Testis (tissue), 3 donors: ENCODE data around the gene AMN. TPM values are rescaled to one million over a fixed set of nuclear protein-coding genes. Genes with fewer than 3 reads are reported as not detected.

Experiments
- DNase-seq: peaks from one replicate; pipeline ENCODE4 v3.0.0-alpha.2; 2019
- H3K27ac ChIP-seq, 2 donors: fragments of 200-600 bp; sonication (generic); one replicate each; pipeline ENCODE4 v1.5.1; 2019
- H3K27me3 ChIP-seq: fragments of 200-600 bp; sonication (generic); one replicate; pipeline ENCODE4 v1.5.1; 2019
- H3K36me3 ChIP-seq: fragments of 200-600 bp; sonication (generic); one replicate; pipeline ENCODE4 v1.5.1; 2017; ENCODE audit warnings: low read depth; ENCODE audit errors: missing control alignments
- H3K4me1 ChIP-seq: fragments of 200-600 bp; sonication (generic); one replicate; pipeline ENCODE4 v1.5.1; 2019
- H3K4me3 ChIP-seq, 2 donors: fragments of 200-600 bp; sonication (generic); one replicate each; pipeline ENCODE4 v1.5.1; 2017 to 2019
- H3K9me3 ChIP-seq: fragments of 200-600 bp; sonication (generic); one replicate; pipeline ENCODE4 v1.5.1; 2017
- POLR2A ChIP-seq: fragments of 450-650 bp; IDR thresholded peaks from one replicate; pipeline ENCODE4 v1.6.1; 2017; ENCODE audit warnings: antibody characterized with exemption, mild to moderate bottlenecking, moderate library complexity
- WGBS, 2 donors: methylation state at CpG; one replicate each; pipeline ENCODE4 v1.1.5; 2018; 5-methylcytosine and 5-hydroxymethylcytosine counted together
- intact Hi-C: fragments of 100-400 bp; cut with DNase I; formaldehyde crosslinking; loops from one replicate; pipeline ENCODE4 v1.15.1; 2023; ENCODE audit warnings: low total_unique reads
- polyA plus RNA-seq: library from polyadenylated mRNA; stranded (reverse); fragments of 350-450 nt; fragmentation: Illumina TruSeq; extraction: RNeasy Lipid Tissue Mini Kit (QIAGEN cat#74804); gene quantifications from one replicate; pipeline ENCODE4 v1.2.3, GENCODE V29; 2014; ENCODE audit warnings: low read depth, low replicate concordance; ENCODE audit not compliant: insufficient read depth
- total RNA-seq, 2 donors: library from RNA; depleted of rRNA; stranded (reverse); fragments of >200 nt; gene quantifications; one replicate each; pipeline ENCODE4 v1.2.3, GENCODE V29; 2016
- TF ChIP-seq, protein P1 (sequence below), 3 experiments: fragments of 450-650 bp in 2 of 3; fragments of 200-600 bp in 1 of 3; sonication (generic) in 1 of 3; IDR thresholded peaks; one replicate each; pipeline ENCODE4 v1.5.1; 2016 to 2019; ENCODE audit warnings: antibody characterized with exemption in 3 of 3, mild to moderate bottlenecking in 2 of 3, moderate library complexity in 1 of 3

Gene AMN
- total and polyA plus RNA-seq, 3 donors from 2014 or later: 3.0 to 4.6 (median 3.0) TPM

DNA sequence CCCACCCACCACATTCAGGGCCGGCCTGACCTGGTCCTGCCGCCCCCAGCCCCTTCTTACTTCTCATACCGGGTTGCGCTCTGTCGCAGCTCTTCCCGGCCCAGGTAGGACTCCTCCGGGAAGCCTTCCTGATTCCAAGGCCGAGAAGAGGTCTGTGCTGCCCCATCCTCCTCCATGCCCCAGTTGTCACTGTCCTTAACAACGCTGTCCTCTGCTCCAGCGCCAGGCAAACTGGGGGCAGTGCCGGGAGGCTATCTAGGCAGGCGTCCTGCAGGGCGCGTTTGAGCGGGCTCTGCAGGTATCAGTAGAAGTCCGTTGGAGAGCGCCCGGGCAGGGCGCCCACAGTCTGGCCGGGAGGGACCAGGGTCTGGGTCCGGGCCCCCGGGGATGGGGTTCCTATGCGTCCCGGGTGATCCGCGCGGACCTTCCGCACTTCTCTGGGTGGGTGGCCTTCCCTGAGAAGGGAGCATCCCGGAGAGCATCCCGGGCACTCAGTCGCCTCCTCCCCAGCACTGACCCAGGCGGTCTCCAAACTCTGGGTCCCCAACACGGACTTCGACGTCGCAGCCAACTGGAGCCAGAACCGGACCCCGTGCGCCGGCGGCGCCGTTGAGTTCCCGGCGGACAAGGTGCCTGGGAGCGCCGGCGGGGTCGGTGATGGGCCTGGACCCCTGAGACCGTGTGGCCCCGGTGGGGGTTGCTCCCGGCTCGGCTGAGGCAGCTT is 900 bp downstream of the AMN start:
- intact Hi-C loops: loop anchor here (10.0 kb wide), 1 partner anchor 149 kb away; the partner anchor contains the start of gene TRAF3
- no peaks in the 10 kb centered on the region for H3K36me3 ChIP-seq
- H3K27me3 ChIP-seq: no peaks in the 10 kb centered on the region
- peaks cover 7% of the 10 kb centered on the region for H3K4me1 ChIP-seq
- 6 to 7% methylated on average over 8 to 47 of the region's 53 CpGs for WGBS, 2 donors
- TF ChIP-seq, protein P1, sequence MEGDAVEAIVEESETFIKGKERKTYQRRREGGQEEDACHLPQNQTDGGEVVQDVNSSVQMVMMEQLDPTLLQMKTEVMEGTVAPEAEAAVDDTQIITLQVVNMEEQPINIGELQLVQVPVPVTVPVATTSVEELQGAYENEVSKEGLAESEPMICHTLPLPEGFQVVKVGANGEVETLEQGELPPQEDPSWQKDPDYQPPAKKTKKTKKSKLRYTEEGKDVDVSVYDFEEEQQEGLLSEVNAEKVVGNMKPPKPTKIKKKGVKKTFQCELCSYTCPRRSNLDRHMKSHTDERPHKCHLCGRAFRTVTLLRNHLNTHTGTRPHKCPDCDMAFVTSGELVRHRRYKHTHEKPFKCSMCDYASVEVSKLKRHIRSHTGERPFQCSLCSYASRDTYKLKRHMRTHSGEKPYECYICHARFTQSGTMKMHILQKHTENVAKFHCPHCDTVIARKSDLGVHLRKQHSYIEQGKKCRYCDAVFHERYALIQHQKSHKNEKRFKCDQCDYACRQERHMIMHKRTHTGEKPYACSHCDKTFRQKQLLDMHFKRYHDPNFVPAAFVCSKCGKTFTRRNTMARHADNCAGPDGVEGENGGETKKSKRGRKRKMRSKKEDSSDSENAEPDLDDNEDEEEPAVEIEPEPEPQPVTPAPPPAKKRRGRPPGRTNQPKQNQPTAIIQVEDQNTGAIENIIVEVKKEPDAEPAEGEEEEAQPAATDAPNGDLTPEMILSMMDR (IDR thresholded peaks at IDR 0.05): no peak
- TF ChIP-seq POLR2A: no peak
- peak overlapping the region in 1 of 2 donors; percentile 41 for H3K4me3 ChIP-seq
- no peaks in the 10 kb centered on the region for H3K9me3 ChIP-seq
- H3K27ac ChIP-seq: no peak overlapping the region
- DNase-seq: no peak

DNA sequence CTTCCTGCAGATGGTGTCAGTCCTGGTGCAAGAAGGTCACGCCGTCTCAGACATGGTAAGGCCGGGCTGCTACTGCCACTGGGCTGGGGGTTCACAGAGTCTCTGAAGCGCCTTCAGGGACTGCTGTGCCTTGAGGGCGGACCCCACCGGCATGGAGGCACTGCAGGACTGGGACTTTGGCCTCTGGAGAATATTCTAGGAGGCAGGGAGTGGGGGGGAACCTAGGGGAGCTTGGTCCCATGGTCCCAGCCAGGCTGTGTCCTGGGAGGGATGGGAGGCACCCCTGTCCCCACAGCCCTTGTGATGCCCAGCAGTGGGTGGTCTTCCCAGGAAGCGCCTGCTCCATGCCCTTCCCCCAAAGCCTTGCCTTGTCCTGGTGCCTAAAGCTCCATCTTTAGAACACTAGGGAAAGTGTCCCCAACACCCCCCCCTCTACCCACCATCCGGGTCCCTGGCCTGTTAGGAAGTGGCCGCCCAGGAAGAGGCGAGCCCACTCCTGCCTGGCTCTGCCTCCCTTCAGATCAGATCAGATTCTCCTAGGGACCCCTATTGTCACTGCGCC is 1.5 kb downstream of the AMN start:
- Histone ChIP-seq H3K27me3 (no peaks in the 10 kb centered on the region), H3K36me3 (no peaks in the 10 kb centered on the region), H3K27ac (no peak overlapping the region), H3K9me3 (no peaks in the 10 kb centered on the region), H3K4me1 (peaks cover 12% of the 10 kb centered on the region), H3K4me3 (no peak overlapping the region)
- intact Hi-C loops: loop anchor here (10.0 kb wide), 1 partner anchor 149 kb away; the partner anchor contains the start of gene TRAF3
- 52 to 68% methylated on average over 3 to 11 of the region's 11 CpGs for WGBS, 2 donors
- TF ChIP-seq POLR2A: no peak
- TF ChIP-seq, protein P1 (IDR thresholded peaks at IDR 0.05): no peak
- DNase-seq: no peak

DNA sequence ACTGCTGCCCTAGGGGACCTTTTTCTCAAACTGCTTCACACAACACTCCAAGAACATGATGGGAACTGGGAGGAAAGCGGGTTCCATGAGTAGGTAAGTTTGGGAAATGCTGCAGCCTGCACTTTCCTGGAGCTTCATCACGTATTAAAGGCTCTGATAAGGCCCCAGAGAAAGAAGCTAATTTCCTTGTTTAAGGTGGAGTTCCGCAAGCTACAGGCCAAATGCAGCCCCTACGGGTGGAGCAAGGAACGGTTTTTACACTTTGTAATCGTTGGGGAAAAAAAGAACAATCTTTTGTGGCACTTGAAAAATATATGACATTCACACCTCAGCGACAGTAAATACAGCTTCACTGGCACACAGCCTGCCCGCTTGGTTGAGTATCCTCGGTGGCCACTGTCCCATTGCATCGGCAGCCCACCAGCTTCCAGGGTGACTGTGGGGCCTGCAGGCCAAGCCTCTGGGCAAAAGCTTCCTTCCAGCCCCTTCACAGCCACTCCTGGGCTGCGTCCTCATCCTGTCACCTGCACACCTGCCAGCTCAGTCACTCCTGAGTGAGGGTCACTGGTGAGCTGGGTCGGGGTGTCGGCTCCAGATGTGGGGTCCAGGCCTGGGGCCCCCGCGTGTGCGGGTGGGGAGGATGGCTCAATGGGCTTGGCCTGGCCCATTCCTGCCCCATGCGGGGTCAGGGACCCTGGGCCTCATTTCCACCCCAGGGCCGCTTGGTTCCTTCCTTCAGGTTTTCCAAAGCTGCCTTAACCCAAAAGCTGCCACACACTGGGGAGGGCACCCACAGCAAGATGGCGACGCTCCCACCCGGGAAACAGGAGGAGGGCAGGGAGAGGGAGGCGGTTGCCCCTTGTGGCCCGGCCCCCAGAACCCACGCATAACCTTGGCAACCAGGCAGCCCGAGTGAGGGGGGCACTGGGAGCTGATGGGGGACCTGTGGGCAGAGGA is 2.4 kb downstream of the AMN start:
- Histone ChIP-seq H3K36me3 (no peaks in the 10 kb centered on the region), H3K4me3 (no peak overlapping the region), H3K27me3 (no peaks in the 10 kb centered on the region), H3K4me1 (peaks cover 21% of the 10 kb centered on the region), H3K27ac (no peak overlapping the region), H3K9me3 (no peaks in the 10 kb centered on the region)
- no peak for DNase-seq
- intact Hi-C loops: loop anchor here (10.0 kb wide), 1 partner anchor 150 kb away; the partner anchor contains the start of gene TRAF3
- TF ChIP-seq POLR2A: no peak
- TF ChIP-seq, protein P1 (IDR thresholded peaks at IDR 0.05): no peak
- WGBS, 2 donors: 81 to 84% methylated on average over 13 to 25 of the region's 25 CpGs

DNA sequence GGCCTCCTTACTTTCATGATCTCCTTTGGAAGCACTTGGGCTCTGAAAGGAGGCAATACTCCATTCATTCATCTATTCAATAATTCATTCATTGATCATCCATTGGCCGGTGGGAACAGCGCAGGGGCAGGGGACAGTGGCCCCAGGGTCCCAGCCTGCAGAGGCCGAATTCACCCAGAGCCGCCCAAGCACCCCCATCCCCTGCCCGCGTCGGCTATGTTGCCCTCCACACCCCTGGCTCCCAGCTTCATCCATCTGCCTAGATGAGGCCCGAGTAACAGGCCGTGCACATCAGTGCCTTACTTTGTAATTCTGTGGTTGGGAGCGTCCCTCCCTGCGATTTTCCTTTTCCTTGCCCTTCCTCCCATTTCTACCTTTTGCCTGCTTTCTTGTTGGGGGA is 3.2 kb downstream of the AMN start:
- Histone ChIP-seq H3K27me3 (no peaks in the 10 kb centered on the region), H3K36me3 (no peaks in the 10 kb centered on the region), H3K27ac (no peak overlapping the region), H3K4me1 (peaks cover 21% of the 10 kb centered on the region), H3K4me3 (no peak overlapping the region), H3K9me3 (no peaks in the 10 kb centered on the region)
- 79 to 88% methylated on average over 8 to 11 of the region's 11 CpGs for WGBS, 2 donors
- intact Hi-C loops: loop anchor here (10.0 kb wide), 1 partner anchor 151 kb away; the partner anchor contains the start of gene TRAF3
- no peak for TF ChIP-seq POLR2A
- TF ChIP-seq, protein P1 (IDR thresholded peaks at IDR 0.05): no peak
- DNase-seq: no peak
